Measurements from ENCODE around the gene PARD6B.
"Not testable (repeated sequence)": the region's sequence is repeated elsewhere in the genome, so short reads cannot be mapped to it uniquely, and the experiment has no call there.

The PARD6B gene

DNA sequence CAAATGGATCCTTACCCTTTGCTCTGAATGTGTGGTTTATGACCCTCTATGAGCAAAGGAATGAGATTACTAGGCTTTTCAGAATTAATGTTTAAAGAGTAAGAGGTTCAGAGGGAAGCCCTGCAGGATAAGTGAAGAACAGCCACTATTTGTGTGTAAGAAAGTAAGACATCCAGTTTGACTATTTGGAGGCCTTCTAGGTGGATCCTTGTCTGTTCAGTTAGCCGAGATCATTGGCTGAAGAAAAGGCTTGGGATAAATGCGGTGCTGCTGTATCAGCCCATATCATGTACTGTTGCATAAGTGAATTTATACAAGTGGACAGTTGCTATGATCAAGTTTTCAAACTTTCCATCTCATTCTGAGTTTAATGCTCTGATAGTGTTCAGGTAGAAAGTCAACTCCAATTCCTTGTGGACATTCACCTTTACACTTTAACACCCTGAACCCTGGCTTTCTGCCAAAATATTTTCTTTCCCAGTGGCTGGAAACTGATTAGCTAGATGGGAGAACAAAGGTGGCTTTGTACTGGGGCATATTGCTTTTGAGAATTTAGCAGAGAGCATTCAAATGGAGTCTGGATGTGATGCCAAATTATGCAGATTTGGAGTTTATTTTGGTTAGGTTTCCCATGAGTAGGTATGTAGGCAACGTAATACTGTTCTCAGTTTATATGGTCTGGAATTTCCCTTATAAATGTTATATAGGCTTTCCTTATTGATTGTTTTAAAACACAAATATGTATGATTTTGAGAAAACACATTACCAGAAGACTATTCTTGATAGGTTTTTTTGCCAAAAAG lies 15.0 kb downstream of the PARD6B start:
- DNase-seq: no peak

DNA sequence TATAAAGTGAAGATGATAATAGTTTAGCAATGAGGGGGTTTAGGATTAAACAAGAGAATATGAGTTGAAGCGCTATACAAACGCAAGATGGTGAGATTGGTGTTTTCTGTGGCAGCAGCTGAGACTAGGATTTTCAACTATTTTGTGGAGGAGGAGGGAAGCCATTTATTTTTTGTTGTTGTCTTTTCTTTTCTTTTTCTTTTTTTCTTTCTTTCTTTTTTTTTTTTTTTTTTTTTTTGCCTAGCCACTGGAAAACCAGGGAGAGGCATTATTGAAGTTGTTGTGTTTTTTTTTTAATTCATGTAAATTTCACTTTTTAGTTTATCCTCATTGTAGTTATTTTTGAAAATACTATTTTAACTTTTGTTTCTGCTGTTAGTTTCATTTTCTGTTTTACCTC lies 15.9 kb downstream of the PARD6B start:
- no peak for DNase-seq

DNA sequence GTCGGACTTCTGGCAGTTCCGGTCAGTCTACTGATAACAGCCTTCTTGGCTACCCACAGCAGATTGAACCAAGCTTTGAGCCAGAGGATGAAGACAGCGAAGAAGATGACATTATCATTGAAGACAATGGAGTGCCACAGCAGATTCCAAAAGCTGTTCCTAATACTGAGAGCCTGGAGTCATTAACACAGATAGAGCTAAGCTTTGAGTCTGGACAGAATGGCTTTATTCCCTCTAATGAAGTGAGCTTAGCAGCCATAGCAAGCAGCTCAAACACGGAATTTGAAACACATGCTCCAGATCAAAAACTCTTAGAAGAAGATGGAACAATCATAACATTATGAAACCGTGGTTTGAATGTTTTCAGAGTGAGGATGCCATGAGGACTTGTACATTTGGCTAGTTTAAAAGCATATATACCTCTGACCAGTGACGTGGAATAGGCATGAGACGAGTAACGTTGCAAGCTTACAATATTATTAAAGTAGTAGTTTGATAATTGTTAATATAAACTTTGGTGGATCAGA lies 18.8 kb downstream of the PARD6B start:
- DNase-seq: no peak

DNA sequence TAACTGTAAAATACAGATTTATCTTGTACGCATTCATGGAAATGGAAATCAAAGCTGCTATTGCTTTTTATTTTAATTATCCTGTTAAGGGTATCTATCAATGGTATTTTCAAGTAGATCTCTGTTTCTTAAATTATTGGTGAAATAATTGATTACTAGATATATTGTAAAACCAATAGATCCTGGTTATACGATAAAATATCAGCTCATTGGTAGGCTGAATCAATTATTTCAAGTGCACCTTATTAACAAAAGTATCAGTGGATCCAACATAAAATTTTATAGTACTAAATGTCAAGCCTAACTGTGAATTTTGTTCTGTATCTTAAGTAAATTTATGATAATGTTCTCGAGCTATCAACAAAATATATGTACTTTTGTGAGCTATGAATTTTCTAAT lies 21.8 kb downstream of the PARD6B start:
- DNase-seq: no peak

DNA sequence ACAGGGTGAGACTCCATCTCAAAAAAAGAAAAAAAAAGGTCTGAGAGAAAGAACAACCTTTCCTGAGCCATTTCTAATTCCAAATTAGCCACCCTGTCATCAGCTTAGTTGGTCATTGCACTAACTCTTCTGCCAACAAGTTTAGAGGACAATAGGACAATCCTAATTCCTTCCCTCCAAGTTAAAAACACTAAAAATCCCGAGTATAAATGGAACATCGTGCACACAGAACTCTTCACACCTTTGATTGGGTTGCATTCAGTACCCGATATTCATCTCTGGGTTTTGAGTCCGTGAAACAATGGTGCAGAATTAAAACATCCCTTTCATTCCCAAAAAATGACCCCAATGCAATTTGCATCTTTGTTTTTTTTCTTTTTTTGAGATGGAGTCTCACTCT lies 23.0 kb downstream of the PARD6B start:
- DNase-seq: no peak

DNA sequence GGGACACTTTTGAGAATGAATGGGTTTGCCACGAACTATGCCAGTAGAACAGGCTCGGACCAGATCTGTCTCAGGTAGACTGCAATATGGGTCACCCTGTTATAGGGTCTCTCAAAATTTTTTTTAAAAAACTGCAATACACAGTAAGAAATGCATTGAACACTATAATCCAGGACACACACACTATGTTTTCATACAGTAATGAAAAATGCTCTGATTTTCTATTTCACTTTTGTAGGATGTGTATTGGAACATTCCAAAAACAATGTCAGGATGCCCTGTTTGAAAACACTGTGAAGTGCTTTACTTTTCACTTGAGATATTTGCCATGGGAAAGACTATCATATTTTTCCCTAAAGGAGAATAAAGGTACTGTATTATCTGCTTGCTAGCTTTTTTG lies 25.1 kb downstream of the PARD6B start:
- no peak for DNase-seq

DNA sequence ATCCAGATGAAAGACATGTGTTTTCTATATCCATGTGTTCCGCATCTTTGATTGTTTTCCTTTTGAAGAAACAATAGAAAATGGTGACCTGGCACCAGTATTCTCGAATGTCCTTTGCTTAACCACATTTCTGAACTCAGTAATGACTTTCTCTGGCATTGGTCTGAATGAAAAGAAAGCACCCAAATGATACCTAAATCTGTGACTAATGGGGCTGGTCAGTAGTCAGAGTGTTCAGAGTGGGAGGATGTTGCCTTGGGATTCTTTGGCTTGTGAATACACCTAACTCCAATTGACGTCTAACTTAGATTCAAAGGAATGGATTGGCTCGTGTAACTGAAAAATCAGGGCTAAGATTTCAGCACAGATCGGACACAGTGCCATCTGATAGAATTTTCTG lies 27.1 kb downstream of the PARD6B start:
- no peak for DNase-seq

DNA sequence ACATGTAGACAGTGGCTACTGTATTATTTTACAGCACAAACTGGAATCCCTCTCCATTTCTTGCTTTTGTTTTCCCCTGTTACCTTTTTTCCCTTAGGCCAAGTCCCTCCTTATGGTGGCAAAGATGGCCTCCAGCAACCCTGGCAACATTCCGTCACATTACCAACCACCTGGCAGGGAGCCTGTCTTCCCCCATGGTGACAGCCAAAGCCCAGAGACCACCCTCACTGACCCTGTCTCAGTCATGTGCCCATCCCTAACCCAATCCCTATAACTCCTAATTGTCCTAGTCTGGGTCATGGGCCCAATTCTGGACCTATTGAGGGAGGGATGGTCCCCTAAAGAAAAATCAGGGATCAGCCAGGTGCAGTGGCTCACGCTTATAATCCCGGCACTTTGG lies 27.6 kb downstream of the PARD6B start:
- DNase-seq: no peak

DNA sequence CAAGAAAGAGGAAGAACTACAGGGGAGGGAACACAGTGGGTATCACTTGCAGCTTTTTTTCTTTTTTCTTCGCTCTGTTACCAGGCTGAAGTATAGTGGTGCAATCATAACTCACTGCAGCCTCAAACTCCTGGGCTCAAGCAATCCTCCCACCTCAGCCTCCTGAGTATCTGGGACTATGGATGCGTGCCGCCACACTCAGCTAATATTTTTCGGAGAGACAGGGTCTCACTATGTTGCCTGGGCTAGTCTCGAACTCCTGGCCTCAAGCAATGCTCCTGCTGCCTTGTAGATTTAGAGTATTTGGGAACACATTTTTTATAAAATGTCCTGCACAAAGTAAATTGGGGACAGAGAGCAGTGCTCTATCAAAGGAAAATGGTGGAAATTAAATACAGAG lies 28.3 kb downstream of the PARD6B start:
- DNase-seq: no peak

DNA sequence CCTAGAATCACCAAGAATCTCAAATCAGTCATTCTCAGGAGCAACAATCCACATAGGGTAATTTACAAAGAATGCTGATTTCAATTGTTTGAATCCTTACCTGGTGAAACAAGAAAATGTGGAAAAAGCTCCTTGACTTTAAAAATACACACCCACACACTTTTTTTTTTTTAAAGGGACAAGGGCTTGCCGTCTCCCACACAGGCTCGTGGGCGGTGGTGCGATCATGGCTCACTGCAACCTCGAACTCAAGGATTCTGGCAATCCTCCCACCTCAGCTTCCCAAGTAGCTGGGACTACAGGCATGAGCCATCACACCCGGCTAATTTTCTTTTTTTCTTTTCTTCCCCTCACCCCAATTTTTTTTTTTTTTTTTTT lies 30.7 kb downstream of the PARD6B start:
- DNase-seq: no peak

DNA sequence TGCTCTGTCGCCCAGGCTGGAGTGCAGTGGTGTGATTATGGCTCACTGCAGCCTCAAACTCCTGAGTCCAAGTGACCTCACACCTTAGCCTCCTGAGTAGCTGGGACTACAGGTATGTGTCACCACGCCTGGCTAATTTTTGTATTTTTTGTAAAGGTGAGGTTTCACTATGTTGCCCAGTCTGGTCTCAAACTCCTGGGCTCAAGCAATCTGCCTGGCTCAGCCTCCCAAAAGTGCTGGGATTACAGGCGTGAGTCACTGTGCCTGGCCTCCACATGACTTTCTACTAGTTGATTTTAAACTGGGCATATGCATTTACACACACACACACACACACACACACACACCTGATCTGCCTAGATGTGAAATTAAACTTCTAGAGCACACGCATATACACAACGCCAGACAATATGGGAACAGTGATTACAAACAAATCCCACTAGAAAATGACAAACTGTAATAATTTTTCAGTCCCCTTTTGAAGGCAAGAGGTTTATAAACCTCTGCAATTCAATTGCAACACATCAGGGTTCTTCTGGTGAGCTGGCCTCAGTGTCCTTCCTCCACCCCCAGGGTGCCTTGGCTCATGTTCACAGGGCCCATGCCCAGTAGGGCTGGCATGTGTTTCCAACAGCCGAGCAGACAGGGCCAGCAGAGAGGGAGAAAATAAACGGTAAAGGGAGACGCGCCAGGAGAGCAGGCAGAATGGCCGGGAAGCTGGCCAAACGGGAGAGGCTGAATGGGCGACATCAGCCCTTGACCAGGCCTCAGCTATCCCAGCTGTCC lies 31.2 kb downstream of the PARD6B start:
- DNase-seq: no peak

DNA sequence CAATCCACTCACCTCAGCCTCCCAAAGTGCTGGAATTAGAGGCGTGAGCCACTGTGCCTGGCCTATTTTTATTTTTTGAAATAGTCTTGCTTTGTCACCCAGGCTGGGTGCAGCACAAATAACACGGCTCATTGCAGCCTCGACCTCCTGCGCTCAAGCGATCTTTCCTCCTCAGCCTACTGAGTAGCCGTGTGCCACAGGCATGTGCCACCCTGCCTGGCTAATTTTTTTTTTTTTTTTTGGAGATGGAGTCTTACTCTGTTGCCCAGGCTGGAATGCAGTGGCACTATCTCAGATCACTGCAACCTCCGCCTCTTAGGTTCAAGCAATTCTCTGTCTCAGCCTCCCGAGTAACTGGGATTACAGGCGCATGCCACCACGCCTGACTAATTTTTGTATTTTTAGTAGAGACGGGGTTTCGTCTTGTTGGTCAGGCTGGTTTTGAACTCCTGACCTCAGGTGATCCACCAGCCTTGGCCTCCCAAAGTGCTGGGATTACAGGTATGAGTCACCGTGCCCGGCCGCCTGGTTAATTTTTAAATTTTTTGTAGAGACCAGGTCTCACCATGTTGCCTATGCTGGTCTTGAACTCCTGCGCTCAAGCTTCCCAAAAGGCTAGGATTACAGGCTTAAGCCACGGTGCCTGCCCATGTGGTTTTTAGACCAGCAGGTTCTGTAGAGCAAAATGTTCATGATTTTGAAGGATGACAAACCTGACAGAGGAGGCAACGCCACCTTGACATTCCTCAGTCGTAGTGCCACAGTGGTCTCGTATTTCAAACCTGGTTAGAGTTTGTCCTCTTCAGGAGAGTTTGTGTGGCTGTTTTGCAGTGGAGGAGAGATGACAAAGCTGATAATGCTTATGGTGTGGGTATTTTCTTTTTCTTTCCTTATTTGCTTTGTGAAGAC lies 32.4 kb downstream of the PARD6B start:
- DNase-seq: not testable (repeated sequence)

DNA sequence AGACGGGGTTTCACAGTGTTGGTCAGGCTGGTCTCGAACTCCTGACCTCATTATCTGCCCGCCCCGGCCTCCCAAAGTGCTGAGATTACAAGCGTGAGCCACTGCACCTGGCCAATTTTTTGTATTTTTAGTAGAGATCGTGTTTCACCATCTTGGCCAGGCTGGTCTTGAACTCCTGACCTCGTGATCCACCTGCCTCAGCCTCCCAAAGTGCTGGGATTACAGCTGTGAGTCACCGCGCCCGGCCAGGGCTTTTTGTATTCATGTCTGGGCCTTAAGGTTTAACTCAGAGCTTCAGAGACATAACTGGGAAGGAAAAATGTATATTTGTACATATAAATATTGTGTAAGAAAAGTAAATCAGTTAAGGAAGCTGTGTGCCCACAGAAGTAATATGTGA lies 33.9 kb downstream of the PARD6B start:
- DNase-seq: not testable (repeated sequence)

DNA sequence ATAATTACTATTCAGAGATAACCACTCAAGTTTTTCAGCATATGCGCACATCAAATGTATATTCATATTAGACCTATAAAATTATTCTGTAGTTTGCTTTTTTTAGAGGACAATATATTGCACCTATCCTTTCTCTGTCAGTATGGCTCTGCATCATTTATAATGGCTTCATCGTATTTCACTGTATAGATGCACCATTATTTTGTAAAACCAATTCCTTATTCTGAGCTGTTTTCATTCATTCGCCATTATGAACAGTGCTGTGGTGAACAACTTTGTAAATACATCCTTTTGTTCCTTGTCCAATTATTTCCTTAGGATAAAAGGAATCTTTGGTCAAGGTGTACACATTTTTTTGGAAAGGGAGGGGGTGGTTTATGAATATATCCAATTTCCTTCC lies 34.3 kb downstream of the PARD6B start:
- DNase-seq: no peak

DNA sequence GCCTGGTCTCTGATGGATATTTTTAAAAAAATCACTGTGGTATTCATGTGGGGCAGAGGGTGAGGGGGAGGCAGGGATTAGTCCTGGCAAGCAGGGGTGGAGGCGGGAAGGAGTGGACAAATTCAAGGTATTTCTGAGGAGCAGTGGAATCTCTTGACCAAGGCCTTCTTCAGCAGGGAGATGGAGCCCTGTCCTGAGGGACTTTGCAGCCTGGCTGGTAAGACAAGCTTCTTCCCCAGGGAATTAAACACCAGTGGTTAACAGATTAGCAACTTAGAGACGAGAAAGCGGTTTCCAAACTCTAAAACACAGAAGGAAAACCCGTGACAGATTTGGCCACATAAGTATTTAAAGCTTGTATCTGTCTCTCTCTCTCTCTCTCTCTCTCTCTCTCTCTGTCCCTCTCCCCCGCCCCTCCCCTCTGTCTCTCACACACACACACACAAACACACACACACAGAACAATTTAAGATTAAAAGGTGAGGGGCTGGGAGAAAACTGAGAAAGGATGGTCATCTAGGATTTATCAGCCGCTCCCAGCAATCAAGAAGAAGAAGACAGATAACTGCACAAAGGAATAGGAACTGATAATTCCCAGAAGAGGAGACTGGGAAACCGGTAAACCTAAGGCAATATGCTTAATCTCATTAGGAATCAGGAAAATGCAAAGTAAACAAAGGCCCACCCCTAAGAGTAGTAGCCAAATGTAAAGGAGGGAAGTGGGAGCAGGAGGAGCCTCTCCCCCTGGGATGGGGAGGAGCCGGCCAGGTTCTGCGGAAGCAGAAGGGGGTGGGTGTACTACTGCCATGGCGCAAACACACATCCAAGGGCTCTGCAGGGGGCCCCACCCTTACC lies 35.8 kb downstream of the PARD6B start:
- not testable (repeated sequence) for DNase-seq

DNA sequence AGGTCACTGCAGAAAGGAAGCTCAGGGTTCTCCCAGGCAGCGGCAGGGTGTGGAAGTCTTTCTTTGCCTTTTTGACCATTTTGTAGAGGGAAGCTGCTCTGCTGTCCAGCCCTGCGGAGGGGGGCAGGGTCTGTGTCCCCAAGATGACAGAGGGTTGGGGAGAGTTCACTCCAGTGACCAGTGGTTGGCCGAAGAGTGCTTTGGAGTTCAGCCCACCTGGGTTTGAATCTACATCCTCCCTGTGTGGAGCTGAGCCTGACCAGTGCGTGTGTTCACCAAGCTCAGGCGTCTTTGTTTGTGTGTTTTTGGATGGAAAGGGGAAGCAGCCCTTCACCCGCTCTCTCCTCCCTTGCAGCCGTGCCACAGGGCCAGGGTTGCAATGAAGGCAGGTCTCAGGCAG lies 37.6 kb downstream of the PARD6B start:
- not testable (repeated sequence) for DNase-seq

DNA sequence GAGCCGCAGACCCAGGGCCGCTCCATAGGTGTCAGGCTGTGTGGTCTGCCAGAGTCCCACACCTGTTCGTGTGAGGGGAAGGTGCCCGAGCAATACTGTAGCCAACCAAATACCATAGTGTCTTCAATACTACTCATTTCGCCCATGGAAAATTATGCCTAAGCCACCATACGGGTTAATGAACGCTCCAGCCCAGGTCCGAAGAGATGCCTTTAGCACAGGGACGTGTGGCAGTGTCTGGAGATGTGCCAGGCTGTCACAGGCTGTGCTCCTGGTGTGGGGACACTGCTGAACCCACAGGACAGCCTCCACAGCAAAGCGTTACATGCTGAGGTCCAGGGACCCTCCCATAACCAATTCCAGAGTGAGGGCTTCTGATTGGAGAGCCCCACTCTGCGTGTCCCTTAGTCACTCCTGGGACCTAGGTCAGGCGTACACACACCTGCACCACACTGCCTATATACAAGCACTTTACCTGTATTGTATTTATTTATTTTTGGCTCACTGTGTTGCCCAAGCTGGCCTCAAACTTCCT lies 38.2 kb downstream of the PARD6B start:
- not testable (repeated sequence) for DNase-seq

DNA sequence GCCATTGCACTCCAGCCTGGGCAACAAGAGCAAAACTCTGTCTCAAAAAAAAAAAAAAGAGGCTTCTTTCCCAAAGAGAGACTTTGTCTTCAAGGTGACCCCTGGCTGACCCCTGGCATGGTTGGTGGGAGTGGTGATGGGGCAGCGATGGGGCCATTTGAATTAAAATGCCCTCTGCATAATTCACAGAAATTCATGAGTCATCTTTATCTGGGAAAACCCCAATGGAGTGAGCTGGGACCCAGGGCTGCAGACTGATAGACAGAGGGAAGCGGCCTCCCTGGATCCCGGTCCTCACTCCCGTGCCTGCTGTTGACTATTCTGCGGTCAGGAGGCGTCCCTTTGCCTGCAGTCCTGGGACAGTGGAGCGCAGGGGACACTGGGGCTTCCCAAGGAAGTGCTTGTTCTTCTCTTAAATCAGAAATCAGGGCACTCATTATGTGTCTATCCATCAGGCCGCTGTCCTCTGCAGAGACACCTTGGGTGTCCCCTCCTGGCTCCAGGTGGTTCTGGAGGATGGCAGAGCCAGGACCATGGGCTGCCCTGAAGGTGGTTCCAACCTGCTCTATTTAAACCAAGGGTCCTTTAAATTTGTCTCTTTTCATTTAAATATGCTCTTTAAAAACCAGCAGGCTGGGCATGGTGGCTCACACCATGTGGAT lies 40.2 kb downstream of the PARD6B start:
- DNase-seq: not testable (repeated sequence)

DNA sequence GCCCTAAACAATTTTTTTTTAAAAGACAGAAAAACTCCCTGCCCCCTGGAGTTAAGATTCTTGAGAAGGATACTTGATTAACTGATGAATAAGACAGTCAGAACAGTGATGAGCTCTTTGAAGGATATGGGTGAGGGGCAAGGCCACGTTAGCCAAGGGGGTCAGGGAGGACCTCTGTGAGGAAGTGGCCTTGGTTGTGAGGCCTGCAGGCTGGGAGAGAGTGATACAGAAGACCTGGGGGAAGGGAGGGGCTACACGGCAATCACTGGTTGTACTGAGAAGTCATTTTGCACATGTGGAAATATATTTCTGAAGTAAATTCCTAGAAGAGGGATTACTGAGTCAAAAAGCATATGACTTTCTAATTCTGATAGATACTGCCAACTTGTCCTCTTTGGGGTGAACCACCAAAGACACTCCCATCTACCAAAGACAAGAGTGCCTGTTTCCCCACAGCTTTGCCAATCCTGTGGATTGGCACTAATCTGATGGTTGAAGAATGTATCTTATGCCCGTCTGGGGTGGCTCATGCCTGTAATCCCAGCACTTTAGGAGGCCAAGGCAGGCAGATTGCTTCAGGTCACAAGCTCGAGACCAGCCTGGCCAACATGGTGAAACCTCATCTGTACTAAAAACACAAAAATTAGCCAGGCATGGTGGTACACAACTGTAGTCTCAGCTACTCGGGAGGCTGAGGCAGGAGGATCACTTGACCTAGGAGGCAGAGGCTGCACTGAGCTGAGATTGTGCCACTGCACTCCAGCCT lies 41.2 kb downstream of the PARD6B start:
- no peak for DNase-seq

DNA sequence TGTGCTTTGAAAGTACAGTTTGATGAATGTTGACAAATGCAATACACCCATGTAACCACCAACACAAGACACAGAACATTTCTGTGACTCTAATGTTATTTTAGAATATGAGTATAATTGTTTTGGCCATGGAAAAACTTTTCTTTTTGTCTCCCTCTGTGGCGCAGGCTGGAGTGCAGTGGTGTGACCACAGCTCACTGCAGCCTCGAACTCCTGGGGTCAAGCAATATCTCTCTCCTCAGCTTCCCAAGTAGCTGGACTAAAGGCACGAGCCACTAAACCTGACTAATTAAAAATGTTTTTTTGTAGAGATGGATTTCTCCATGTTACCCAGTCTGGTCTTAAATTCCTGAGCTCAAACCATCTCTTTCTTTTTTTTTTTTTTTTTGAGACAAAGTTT lies 43.1 kb downstream of the PARD6B start:
- no peak for DNase-seq

All from SHP77 treated with DMSO at 0.1 percent for 48 hours (cell line).